Upper lobe of left lung (tissue), 6 donors: ENCODE measurements around the gene SLC38A3. TPM values are rescaled to one million over a fixed set of nuclear protein-coding genes. Genes with fewer than 3 reads are reported as not detected.

Experiments
- ATAC-seq, 2 donors: fragments of 200-7000 bp; cut with Tn5 transposase; one replicate each; pipeline ENCODE4 v1.9.1; 2022; ENCODE audit warnings: mild to moderate bottlenecking in 2 of 2, moderate library complexity in 2 of 2; ENCODE audit not compliant: low FRiP score in 2 of 2
- DNase-seq, 2 donors: peaks; one replicate each; pipeline ENCODE4 v3.0.0-alpha.2; 2019 to 2020
- H3K27ac ChIP-seq, 4 donors: fragments of 200-600 bp; sonication (generic); one replicate each; pipeline ENCODE4 v1.5.1; 2016 to 2019
- H3K27me3 ChIP-seq, 4 donors: fragments of 200-600 bp; sonication (generic); one replicate each; pipeline ENCODE4 v1.5.1; 2017 to 2019
- H3K36me3 ChIP-seq, 4 donors: fragments of 200-600 bp; sonication (generic); one replicate each; pipeline ENCODE4 v1.5.1; 2016 to 2019
- H3K4me1 ChIP-seq, 4 donors: fragments of 200-600 bp; sonication (generic); one replicate each; pipeline ENCODE4 v1.5.1; 2018 to 2019
- H3K4me3 ChIP-seq, 4 donors: fragments of 200-600 bp; sonication (generic); one replicate each; pipeline ENCODE4 v1.5.1; 2017 to 2019; ENCODE audit warnings: mild to moderate bottlenecking in 2 of 4, moderate library complexity in 1 of 4
- H3K9me3 ChIP-seq, 4 donors: fragments of 200-600 bp; sonication (generic); one replicate each; pipeline ENCODE4 v1.5.1; 2018 to 2019
- CTCF ChIP-seq, 6 experiments: fragments of 450-650 bp in 4 of 6; fragments of 200-600 bp in 2 of 6; sonication (generic) in 2 of 6; IDR thresholded peaks; one replicate each; pipeline ENCODE4 v1.5.1; 2016 to 2019; ENCODE audit warnings: antibody characterized with exemption in 6 of 6
- EP300 ChIP-seq, 4 donors: sonication (generic); formaldehyde crosslinking; IDR thresholded peaks; one replicate each; pipeline ENCODE4 v1.5.1; 2017; ENCODE audit warnings: antibody characterized with exemption in 4 of 4, control low read depth in 2 of 4
- POLR2A ChIP-seq, 4 donors: fragments of 450-650 bp; IDR thresholded peaks; one replicate each; pipeline ENCODE4 v1.5.1; 2016 to 2017; ENCODE audit warnings: antibody characterized with exemption in 4 of 4, mild to moderate bottlenecking in 2 of 4
- POLR2AphosphoS5 ChIP-seq, 2 donors: sonication (generic); formaldehyde crosslinking; IDR thresholded peaks; one replicate each; pipeline ENCODE4 v1.5.1; 2017; ENCODE audit warnings: antibody characterized with exemption in 2 of 2
- WGBS, 2 donors: methylation state at CpG; one replicate each; pipeline ENCODE4 v1.1.5; 2017 to 2018; 5-methylcytosine and 5-hydroxymethylcytosine counted together
- total RNA-seq, 6 donors: library from RNA; depleted of rRNA in 4 of 6; stranded (reverse); fragments of >200 nt in 4 of 6; gene quantifications; one replicate each; pipeline versions ENCODE4 v1.1.0 to v1.2.1, GENCODE V29; 2016 to 2021
- donor health status: DM: no; HTN: no; CAD: no; lungs with moderate emphysema.
- donor health status: DM: no; HTN: yes; CAD: no; lungs with severe emphysema.

Gene SLC38A3
- total RNA-seq, 6 donors from 2014 or later: 0.15 to 0.17 TPM; not detected in 4

GRCh38 chr3:50245831-50246516, 40.9 kb downstream of the SLC38A3 start:
- no peak for TF ChIP-seq EP300 (IDR thresholded peaks at IDR 0.05)
- TF ChIP-seq CTCF (IDR thresholded peaks at IDR 0.05): peak; percentile 97 to 98 (median 98)
- peak; percentile 47 to 59 for TF ChIP-seq POLR2AphosphoS5 (IDR thresholded peaks at IDR 0.05)
- 0 to 4% methylated on average over 1 to 20 of the region's 25 CpGs for WGBS, 2 donors
- Histone ChIP-seq H3K9me3 (no peaks in the 10 kb centered on the region), H3K36me3 (peaks cover 0 to 23% (median 2%) of the 10 kb centered on the region in 4 donors), H3K4me3 (peak overlapping the region; percentile 14 to 49 (median 34)), H3K27me3 (no peaks in the 10 kb centered on the region), H3K27ac (peak overlapping the region; percentile 94 to 98 (median 95)), H3K4me1 (peaks cover 98 to 100% (median 100%) of the 10 kb centered on the region in 4 donors)
- ATAC-seq: peak; percentile 88 to 90
- DNase-seq: peak; percentile 93 to 99

DNA sequence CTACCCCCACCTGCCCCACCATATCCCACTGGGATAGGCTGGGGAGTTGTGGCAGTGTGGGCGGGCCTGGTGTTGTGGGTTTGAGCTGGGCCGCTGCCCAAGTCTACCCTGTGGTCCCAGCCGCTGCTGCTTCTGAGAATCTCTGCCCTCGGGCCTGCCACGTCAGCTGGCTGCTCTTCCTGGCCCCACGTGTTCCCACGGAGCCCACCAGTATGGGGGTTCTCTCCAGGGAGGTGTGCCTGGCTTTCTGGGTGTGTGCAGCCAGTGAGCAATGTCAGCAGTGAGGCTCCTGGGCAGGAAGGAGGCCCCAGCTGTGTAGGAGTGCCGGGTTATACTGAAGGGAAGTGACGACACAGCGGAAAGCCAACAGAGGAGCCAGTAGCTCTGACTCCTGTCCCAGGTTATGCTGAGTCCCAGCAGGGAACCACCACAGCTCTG, 41.5 kb downstream of the SLC38A3 start:
- ATAC-seq (peak; percentile 23 to 71), DNase-seq (peak in 1 of 2 donors; percentile 60)
- Histone ChIP-seq H3K4me3 (peak overlapping the region in 3 of 4 donors; percentile 22 to 49 (median 46)), H3K4me1 (peaks cover 98 to 100% (median 100%) of the 10 kb centered on the region in 4 donors), H3K27me3 (no peaks in the 10 kb centered on the region), H3K27ac (peak overlapping the region; percentile 94 to 98 (median 95)), H3K36me3 (peaks cover 0 to 26% (median 1%) of the 10 kb centered on the region in 4 donors), H3K9me3 (no peaks in the 10 kb centered on the region)
- WGBS, 2 donors: 18 to 25% methylated on average over 9 of the region's 10 CpGs
- TF ChIP-seq CTCF (IDR thresholded peaks at IDR 0.05): peak in 3 of 6 experiments; percentile 2 to 19 (median 17)
- TF ChIP-seq POLR2A (IDR thresholded peaks at IDR 0.05): no peak

DNA sequence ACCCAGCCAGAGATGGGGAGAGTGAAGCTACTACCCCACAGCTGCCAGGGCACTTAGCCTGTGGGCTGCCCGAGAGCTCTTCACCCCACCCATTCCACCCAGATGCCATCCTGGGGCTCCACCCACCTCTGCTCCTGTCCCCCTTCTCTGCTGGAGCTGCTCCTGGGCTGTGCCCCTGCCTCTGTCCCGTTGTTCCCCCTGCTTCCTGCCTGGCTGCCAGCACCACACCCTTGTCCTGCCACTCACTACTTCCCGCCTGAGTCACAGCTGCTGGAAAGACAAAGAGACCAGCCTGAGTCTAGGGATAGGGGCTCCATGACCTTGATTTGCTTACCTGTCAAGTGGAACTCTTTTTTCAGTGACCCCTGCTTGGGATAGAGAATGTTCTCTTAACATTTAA, 43.3 kb downstream of the SLC38A3 start:
- H3K9me3 ChIP-seq: no peaks in the 10 kb centered on the region
- ATAC-seq: peak; percentile 21 to 38
- peak; percentile 35 to 74 for DNase-seq
- 7 to 10% methylated on average over 3 of the region's 3 CpGs for WGBS, 2 donors
- no peak overlapping the region for H3K4me3 ChIP-seq
- peak overlapping the region; percentile 94 to 98 (median 95) for H3K27ac ChIP-seq
- TF ChIP-seq CTCF (IDR thresholded peaks at IDR 0.05) (no peak), POLR2A (IDR thresholded peaks at IDR 0.05) (peak in 2 of 4 donors; percentile 12 to 32), POLR2AphosphoS5 (IDR thresholded peaks at IDR 0.05) (peak; percentile 76 to 82), EP300 (IDR thresholded peaks at IDR 0.05) (peak in 2 of 4 donors; percentile 85 to 91)
- no peaks in the 10 kb centered on the region for H3K27me3 ChIP-seq
- H3K36me3 ChIP-seq: peaks cover 3 to 44% (median 19%) of the 10 kb centered on the region in 4 donors
- peaks cover 91 to 100% (median 99%) of the 10 kb centered on the region in 4 donors for H3K4me1 ChIP-seq

DNA sequence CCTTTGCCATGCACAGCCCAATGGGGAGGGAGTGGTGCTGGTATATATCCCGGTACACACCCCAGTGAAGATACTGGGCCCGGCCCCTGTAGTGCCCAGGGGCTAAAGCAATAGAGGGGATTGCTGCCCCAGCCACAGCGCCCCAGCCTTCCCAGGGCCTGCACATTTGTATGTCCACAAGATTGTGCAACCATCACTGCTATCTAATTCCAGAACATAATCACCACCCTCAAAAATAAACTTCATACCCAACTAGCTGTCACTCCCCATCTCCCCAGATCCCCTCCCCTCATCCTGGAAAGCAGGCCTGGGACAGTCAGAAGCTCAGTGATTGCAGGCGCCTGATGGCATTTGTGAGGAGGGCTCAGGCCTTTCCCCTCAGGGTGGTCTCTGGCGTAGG, 44.4 kb downstream of the SLC38A3 start:
- 80 to 87% methylated on average over 4 to 5 of the region's 5 CpGs for WGBS, 2 donors
- no peak overlapping the region for H3K4me3 ChIP-seq
- peaks cover 87 to 100% (median 99%) of the 10 kb centered on the region in 4 donors for H3K4me1 ChIP-seq
- H3K9me3 ChIP-seq: no peaks in the 10 kb centered on the region
- peak overlapping the region; percentile 94 to 98 (median 95) for H3K27ac ChIP-seq
- no peaks in the 10 kb centered on the region for H3K27me3 ChIP-seq
- ATAC-seq (no peak), DNase-seq (no peak)
- TF ChIP-seq POLR2AphosphoS5 (IDR thresholded peaks at IDR 0.05) (no peak), EP300 (IDR thresholded peaks at IDR 0.05) (no peak), CTCF (IDR thresholded peaks at IDR 0.05) (no peak), POLR2A (IDR thresholded peaks at IDR 0.05) (no peak)
- H3K36me3 ChIP-seq: peaks cover 3 to 50% (median 25%) of the 10 kb centered on the region in 4 donors
